COLO668 (cell line): ENCODE data around the gene MINDY1.
A peak's percentile ranks its signal among the peaks of the same experiment; 100 is the strongest.

Experiments used
- DNase-seq: peaks from one replicate; lab custom pipeline; 2025; ENCODE audit not compliant: unreplicated experiment; lab: John Stamatoyannopoulos, UW

MINDY1 gene

DNA sequence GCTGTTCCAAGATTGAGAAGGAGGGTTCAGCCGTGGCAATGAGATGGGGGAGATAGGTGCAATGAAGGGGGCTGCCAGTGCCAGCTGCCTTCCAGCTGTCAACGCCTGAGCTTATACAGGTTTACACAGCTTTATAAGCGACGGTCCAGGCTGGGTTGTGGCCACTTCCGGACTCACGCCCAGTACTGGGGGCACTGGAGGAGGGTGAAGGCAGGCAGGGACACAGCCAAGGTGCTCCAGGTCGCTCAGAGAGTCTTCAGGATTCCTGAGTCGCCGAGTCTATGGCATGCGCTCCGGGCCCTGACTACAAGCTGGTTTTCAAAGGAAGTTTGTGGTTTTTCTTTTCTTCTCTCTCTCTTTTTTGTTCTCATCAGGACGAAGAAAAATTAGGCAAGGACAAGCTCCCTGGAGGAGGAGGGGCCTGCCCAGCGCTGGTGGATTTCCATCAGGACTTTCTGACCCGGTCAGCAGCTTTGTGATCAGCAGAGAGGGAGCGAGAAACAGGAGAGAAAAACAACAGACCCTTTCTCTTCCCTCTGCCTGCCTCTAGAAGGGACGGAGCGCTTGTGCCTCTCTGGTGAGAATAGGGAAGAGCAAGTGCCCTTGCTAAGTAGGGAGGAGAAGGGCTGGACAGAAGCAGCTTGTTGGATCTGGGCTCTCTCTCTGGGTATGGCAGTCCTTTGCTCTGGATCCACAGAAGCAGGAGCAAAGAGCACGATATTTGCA lies at the start of gene MINDY1:
MINDY1 (minus strand) TSS at position 576 of the 726 bp plus-strand sequence. CDS start 4,285 bp downstream, outside the sequence.
- peak; percentile 72 for DNase-seq

DNA sequence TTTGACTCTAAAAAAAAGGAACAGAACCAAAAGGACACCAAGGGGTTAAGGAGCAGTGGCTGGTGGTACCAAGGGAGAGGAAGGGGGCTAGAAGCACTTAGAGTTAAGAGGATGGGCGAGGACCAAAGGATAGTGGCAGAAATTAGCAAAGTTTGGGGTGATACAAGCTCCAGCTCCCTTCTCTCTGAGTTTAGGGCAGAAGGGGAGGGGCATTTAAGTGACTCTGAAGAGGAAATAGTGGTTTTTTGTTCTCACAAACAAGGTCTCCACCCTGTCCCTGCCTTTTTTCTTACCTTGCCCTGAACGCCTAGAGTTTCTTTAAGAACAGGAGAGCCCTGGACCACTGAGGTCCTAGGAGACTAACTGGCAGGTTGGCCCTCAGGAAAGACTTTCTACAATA lies 49.4 kb upstream of the MINDY1 start:
- DNase-seq: no peak

GRCh38 chr1:151055581-151055980 lies 48.9 kb upstream of the MINDY1 start:
- no peak for DNase-seq

- no peak for DNase-seq
Observed at GRCh38 chr1:151054971-151055547, 48.4 kb upstream of the MINDY1 start.

DNA sequence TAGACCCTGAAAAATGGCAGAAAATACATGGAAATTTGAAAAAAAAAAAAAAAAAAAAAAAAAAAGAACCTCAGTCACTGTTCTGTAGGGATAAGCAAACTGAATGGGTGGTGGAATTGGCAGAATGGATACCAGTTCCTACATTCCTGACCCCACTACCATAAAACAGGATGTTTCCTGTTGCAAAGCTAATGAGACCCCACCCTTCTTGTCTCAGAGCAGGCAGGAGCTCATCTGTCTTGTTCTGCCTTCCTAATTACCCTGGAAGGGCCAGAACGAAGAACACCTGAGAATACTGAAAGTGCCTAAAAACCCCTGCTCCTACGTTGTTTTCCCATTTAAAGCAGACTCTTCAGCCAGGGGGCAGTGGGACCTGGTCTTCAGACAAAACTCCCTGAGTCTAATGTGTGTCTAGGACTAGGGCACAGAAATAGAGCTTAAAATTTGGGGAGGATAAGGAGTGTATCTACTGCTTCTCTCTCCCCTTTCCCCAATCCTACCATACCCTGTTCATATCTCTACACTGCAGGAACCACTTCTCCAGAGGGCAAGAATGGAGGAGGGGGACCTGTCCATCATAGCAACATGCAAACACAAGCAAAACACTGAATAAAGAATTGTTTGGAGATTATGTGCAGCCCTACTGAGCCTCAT lies 44.8 kb upstream of the MINDY1 start:
- no peak for DNase-seq

GRCh38 chr1:151050051-151050688 lies 43.5 kb upstream of the MINDY1 start:
- DNase-seq: no peak

GRCh38 chr1:151049458-151049857 lies 42.8 kb upstream of the MINDY1 start:
- DNase-seq: no peak

DNA sequence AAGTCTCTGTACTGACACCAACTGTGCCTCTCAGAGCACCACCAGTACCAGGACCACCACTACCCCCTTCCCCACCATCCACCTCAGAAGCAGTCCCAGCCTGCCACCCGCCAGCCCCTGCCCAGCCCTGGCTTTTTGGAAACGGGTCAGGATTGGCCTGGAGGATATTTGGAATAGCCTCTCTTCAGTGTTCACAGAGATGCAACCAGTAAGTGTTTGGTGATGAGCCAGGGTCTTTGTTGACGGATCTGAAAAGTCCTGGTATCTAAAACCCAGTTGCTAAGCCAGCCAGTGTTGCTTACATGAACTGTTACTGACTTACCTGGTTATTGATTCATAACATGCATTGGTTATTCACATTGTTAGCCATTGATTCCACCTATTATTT lies 41.9 kb upstream of the MINDY1 start:
- no peak for DNase-seq

GRCh38 chr1:151047925-151048644 lies 41.4 kb upstream of the MINDY1 start:
- peak; percentile 65 for DNase-seq

GRCh38 chr1:151047591-151047924 lies 40.9 kb upstream of the MINDY1 start, which contains the start of gene C1orf56:
Gene C1orf56 (plus strand): TSS chr1:151047751. CDS start chr1:151047848, 97 bp downstream.
- peak; percentile 69 for DNase-seq

DNA sequence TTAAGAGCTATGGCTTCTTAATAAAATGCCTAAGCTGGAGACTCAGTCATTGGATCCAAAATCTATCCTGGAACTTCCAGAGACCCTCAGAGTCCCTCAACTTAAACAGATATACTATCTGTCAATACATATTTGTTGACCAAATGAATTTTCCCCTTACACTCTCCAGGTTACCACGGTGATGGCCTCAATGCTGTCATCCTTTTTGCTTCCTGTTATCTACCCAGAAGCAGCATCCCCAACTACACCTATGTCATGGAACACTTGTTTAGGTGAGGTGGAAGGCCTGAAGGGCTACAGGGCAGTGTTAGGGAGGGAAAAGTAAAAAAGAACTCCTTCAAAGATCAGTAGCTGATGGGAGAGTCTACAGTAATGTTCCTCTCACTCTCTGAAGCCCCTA lies 36.5 kb upstream of the MINDY1 start:
- no peak for DNase-seq

DNA sequence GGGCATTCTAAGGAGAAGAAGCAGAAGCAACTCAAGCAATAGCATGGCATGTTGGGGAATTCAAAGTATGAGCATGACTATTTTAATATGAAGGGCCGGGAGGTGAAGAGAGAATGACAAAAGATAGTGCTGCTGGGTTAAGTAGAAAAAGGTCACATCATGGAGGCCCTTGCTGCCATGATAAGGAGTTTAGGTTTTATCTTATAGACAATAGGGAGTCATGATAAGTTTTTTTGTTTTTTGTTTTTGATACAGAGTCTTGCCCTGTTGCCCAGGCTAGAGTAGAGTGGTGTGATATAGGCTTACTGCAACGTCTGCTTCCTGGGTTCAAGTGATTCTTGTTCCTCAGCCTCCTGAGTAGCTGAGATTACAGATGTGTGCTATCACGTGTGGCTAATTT lies 32.8 kb upstream of the MINDY1 start:
- no peak for DNase-seq

- no peak for DNase-seq
Observed at GRCh38 chr1:151037032-151037431, 30.3 kb upstream of the MINDY1 start.

DNA sequence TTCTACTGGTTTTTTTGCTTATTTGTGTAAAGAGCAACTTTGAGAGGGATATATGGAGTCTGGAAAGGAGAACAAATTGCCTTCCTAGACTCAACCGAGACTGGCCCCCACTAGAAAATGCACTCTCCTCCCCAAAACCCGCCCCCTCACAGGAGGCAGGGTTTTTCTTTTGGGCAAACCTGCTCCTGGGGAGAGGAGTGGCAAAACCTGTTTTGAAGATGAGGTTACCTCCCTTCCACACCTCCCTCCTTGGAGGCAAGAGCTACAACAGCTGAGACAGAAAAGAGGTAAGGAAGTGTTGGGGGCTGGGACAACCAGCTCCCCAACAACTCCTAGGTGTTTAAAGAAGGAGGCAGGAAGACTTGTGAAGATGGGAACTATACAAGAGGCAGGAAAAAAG lies 29.7 kb upstream of the MINDY1 start, which contains the start of gene BNIPL:
BNIPL (plus strand) TSS at position 231 of the 400 bp plus-strand sequence; CDS start at position 371, 140 bp downstream.
- DNase-seq: no peak

DNA sequence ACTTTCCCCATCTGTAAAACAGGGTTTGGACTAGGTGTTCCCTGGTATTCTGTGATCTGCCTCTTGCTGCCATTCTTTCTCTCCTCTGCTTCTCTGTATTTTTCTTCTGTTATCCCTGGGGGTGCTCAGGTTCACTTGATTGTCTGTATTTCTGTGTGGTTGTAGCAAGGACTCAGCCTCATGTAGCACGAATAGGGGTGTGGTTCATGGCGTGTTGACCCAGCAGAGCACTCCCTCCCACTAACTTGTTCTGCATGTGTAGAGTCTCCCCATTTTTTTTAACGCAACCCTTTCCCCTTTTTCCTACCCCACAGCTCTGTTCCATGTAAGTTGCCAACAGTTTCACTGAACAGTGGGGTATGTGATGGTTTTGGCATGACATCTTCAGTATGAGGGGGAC lies 28.5 kb upstream of the MINDY1 start:
- DNase-seq: no peak

- DNase-seq: no peak
Observed at GRCh38 chr1:151032164-151032563, 25.5 kb upstream of the MINDY1 start.

DNA sequence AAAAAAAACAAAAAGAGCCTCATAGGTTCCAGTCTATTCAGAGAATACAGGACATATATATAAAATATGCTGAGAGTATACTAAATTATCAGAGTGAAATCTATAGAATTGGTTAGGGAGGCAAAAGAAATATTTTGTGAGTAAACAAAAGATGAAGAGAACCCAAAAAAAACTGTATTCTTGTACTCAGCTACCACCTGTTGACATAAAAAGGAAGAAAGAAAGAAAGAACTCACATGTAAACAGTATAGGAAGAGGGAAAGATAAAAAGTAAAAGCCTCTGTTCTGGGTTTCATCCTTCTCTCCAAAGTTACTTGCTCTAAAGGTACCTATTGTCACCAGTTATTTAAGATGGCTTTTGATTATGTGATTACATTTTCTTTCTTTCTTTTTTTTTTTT lies 19.8 kb upstream of the MINDY1 start:
- DNase-seq: no peak

DNA sequence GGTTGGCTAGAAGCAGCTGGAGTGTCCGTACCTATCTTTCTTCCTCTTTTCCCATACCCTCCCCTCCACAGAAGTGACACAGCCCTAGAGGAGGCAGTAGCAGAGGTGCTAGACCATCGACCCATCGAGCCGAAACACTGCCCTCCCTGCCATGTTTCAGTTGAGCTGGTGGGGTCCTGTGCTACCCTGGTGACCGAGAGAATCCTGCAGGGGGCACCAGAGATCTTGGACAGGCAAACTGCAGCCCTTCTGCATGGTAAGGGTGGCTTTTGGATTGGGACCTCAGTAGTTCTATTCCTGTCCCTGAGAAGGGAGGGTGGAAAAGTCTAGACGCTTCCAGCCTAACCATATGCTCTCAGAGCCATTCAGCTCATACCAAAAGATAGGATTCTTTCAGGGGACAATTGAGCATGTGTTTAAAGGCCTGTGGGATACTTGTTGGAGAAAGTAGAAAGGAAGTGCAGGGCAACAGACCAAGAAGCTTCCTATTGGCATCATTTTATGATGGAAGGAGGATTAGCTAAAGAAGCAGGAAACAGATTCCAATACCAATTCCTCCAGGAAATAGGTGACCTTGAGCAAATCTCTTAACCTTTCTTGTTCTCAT lies 17.9 kb upstream of the MINDY1 start:
- DNase-seq: peak; percentile 70

- no peak for DNase-seq
Observed at GRCh38 chr1:151013518-151013917, 6.8 kb upstream of the MINDY1 start.

- no peak for DNase-seq
Observed at GRCh38 chr1:151012684-151013471, 6.2 kb upstream of the MINDY1 start.
